HepG2 (cell line): ENCODE data around the gene RBM26. TPM values are rescaled to one million over a fixed set of nuclear protein-coding genes. Genes with fewer than 3 reads are reported as not detected.

Experiments
- ATAC-seq: fragments of 200-7000 bp; cut with Tn5 transposase; 3 replicates; pipeline ENCODE4 v1.9.1; 2020; ENCODE audit warnings: mild to moderate bottlenecking, moderate library complexity
- BruUV-seq: library from RNA; stranded (reverse); fragments of 400-500 nt; replicated peaks from 2 replicates; lab custom pipeline; 2021; lab: Mats Ljungman, UMichigan
- CTCF ChIA-PET: fragments of 300-600 bp; formaldehyde crosslinking; extraction: SDS; loops from one replicate; lab custom pipeline; 2021; ENCODE audit warnings: low total read pairs, inconsistent platforms, low intra/inter-chr PET ratio; lab: Yijun Ruan, JAX
- POLR2A ChIA-PET: fragments of 350-600 bp; sonication (Branson Sonifier 250); formaldehyde crosslinking; loops from one replicate; lab custom pipeline; 2020; ENCODE audit warnings: antibody characterized with exemption, inconsistent platforms; lab: Yijun Ruan, JAX
- DNase-seq: peaks from one replicate; pipeline ENCODE4 v3.0.0-alpha.2; 2015; ENCODE audit warnings: low spot score
- FAIRE-seq: peaks from 3 replicates; lab custom pipeline; 2011; peaks lifted over from hg19 to GRCh38; lab: Jason Lieb, UNC
- H2AFZ ChIP-seq: one replicate; pipeline ENCODE4 v1.6.1; 2011; ENCODE audit warnings: low read length, inconsistent platforms
- H3K27ac ChIP-seq: fragments of 300-600 bp; 3 replicates; pipeline ENCODE4 v1.8.0; 2011; ENCODE audit warnings: mixed run types, mild to moderate bottlenecking, mixed read lengths, low read length, inconsistent platforms; ENCODE audit not compliant: insufficient read depth; ENCODE audit errors: extremely low read length
- H3K27me3 ChIP-seq, 2 experiments: fragments of 200-600 bp in 1 of 2; 2 replicates in 1 of 2; 3 replicates in 1 of 2; pipeline versions ENCODE4 v1.6.0 to v1.8.0; 2011; ENCODE audit warnings: low read length in 2 of 2, mild to moderate bottlenecking in 2 of 2, moderate library complexity in 2 of 2, inconsistent platforms in 1 of 2; ENCODE audit not compliant: insufficient read depth in 2 of 2, control insufficient read depth in 1 of 2
- H3K36me3 ChIP-seq, 2 experiments: fragments of 200-600 bp in 1 of 2; replicated peaks in 1 of 2; 2 replicates in 1 of 2; 3 replicates in 1 of 2; pipeline versions ENCODE4 v1.5.1 to v1.8.0; 2011; ENCODE audit warnings: low read length in 2 of 2, inconsistent platforms in 1 of 2; ENCODE audit not compliant: insufficient read depth in 2 of 2, control insufficient read depth in 1 of 2
- H3K4me1 ChIP-seq: 2 replicates; pipeline ENCODE4 v1.5.1; 2012; ENCODE audit warnings: low read length, inconsistent platforms; ENCODE audit not compliant: insufficient read depth
- H3K4me2 ChIP-seq: 2 replicates; pipeline ENCODE4 v1.6.0; 2011; ENCODE audit warnings: low read depth, low read length, inconsistent platforms
- H3K4me3 ChIP-seq, 3 experiments: fragments of 200-600 bp in 1 of 3; sonication (generic), shearing (Covaris generic) in 1 of 3; replicated peaks in 1 of 3; 2 replicates each; pipeline ENCODE4 v1.5.1; 2011 to 2016; ENCODE audit warnings: low read length in 3 of 3, inconsistent platforms in 2 of 3, low read depth in 2 of 3, mild to moderate bottlenecking in 2 of 3, control low read depth in 1 of 3, mixed read lengths in 1 of 3; ENCODE audit not compliant: insufficient read depth in 1 of 3
- H3K79me2 ChIP-seq: one replicate; pipeline ENCODE4 v1.6.1; 2011; ENCODE audit warnings: low read length, inconsistent platforms; ENCODE audit not compliant: insufficient read depth
- H3K9ac ChIP-seq: 2 replicates; pipeline ENCODE4 v1.6.0; 2011; ENCODE audit warnings: mild to moderate bottlenecking, low read depth, low read length, inconsistent platforms; ENCODE audit not compliant: insufficient read depth
- H3K9me3 ChIP-seq: 2 replicates; pipeline ENCODE4 v1.5.1; 2012; ENCODE audit warnings: mild to moderate bottlenecking, low read length
- H4K20me1 ChIP-seq: 2 replicates; pipeline ENCODE4 v1.6.0; 2011; ENCODE audit warnings: inconsistent platforms, mild to moderate bottlenecking, low read length, moderate library complexity; ENCODE audit not compliant: insufficient read depth
- HOXA3 ChIP-seq: sonication (generic); formaldehyde crosslinking; IDR thresholded peaks from 2 replicates; pipeline ENCODE4 v1.5.0; 2020; ENCODE audit warnings: missing genetic modification reagents
- MATR3 ChIP-seq: sonication (generic); formaldehyde crosslinking; IDR thresholded peaks from 2 replicates; pipeline ENCODE4 v1.4.0; 2020; ENCODE audit warnings: missing genetic modification reagents
- NFE2L2 ChIP-seq: fragments of 150-350 bp; IDR thresholded peaks from 2 replicates; pipeline ENCODE4 v1.6.1; 2014; ENCODE audit warnings: low read length
- SMAD3 ChIP-seq: sonication (generic); formaldehyde crosslinking; IDR thresholded peaks from 2 replicates; pipeline ENCODE4 v1.4.0; 2020; ENCODE audit warnings: missing genetic modification reagents
- TAF15 ChIP-seq: fragments of 200-400 bp; formaldehyde crosslinking; IDR thresholded peaks from one replicate; pipeline ENCODE4 v1.6.1; 2018; ENCODE audit warnings: mild to moderate bottlenecking, low read depth, low read length; ENCODE audit not compliant: poor library complexity, severe bottlenecking
- TBP ChIP-seq: sonication (generic); formaldehyde crosslinking; IDR thresholded peaks from 2 replicates; pipeline ENCODE4 v1.5.0; 2020; ENCODE audit warnings: missing genetic modification reagents
- YY1 ChIP-seq: IDR thresholded peaks from 2 replicates; pipeline ENCODE4 v1.6.1; 2011; ENCODE audit warnings: low read length, low read depth, moderate library complexity, mild to moderate bottlenecking; ENCODE audit not compliant: insufficient read depth, insufficient replicate concordance
- ZBTB7A ChIP-seq: sonication (generic); formaldehyde crosslinking; IDR thresholded peaks from 2 replicates; pipeline ENCODE4 v1.8.0; 2022; ENCODE audit warnings: mild to moderate bottlenecking, missing genetic modification reagents
- ZFAT ChIP-seq: sonication (generic); formaldehyde crosslinking; conservative IDR thresholded peaks from 2 replicates; pipeline ENCODE4 v1.8.1; 2023; ENCODE audit warnings: missing genetic modification reagents, inconsistent platforms
- ZFP37 ChIP-seq: sonication (generic); formaldehyde crosslinking; IDR thresholded peaks from 2 replicates; pipeline ENCODE4 v1.4.0; 2020; ENCODE audit warnings: missing genetic modification reagents, borderline replicate concordance
- ZFP90 ChIP-seq: sonication (generic); formaldehyde crosslinking; IDR thresholded peaks from 2 replicates; pipeline ENCODE4 v1.8.0; 2022; ENCODE audit warnings: missing genetic modification reagents, mild to moderate bottlenecking, inconsistent platforms, borderline replicate concordance
- ZNF616 ChIP-seq: sonication (generic); formaldehyde crosslinking; IDR thresholded peaks from 2 replicates; pipeline ENCODE4 v1.5.0; 2020; ENCODE audit warnings: low read depth, mild to moderate bottlenecking, missing genetic modification reagents
- ZNF619 ChIP-seq: sonication (generic); formaldehyde crosslinking; IDR thresholded peaks from 2 replicates; pipeline ENCODE4 v1.4.0; 2020; ENCODE audit warnings: mild to moderate bottlenecking, missing genetic modification reagents
- ZNF644 ChIP-seq: IDR thresholded peaks from 2 replicates; pipeline ENCODE4 v1.6.1; 2016; ENCODE audit warnings: low read depth
- WGBS: methylation state at CpG from one replicate; pipeline ENCODE4 v1.1.6; 2017; ENCODE audit warnings: low lambda C conversion rate; 5-methylcytosine and 5-hydroxymethylcytosine counted together
- in situ Hi-C: cut with HindIII; loops from 2 replicates; pipeline ENCODE4 v1.10.0; 2017; ENCODE audit warnings: low pct_unique_long_range_greater_than_20kb; ENCODE audit not compliant: extremely low pct_ligation_motif_present
- intact Hi-C: fragments of 100-400 bp; cut with micrococcal nuclease; formaldehyde crosslinking; loops from one replicate; pipeline ENCODE4 v1.10.0; 2022; ENCODE audit not compliant: unreplicated experiment
- polyA plus RNA-seq, 8 experiments: library from polyadenylated mRNA; depleted of rRNA in 3 of 8; stranded (reverse) in 7 of 8; unstranded in 1 of 8; fragments of >200 nt; fragmentation: Illumina TruSeq in 4 of 8; extraction: Trizol in 4 of 8; gene quantifications; 2 replicates each; pipeline versions ENCODE4 v1.2.1 to v1.2.3, GENCODE V29; 2011 to 2016; ENCODE audit warnings: low read depth in 4 of 8, missing spikeins in 1 of 8, mixed read lengths in 1 of 8; ENCODE audit not compliant: insufficient read depth in 1 of 8
- total RNA-seq, 5 experiments: library from RNA; depleted of rRNA; stranded (reverse); fragments of >200 nt; fragmentation: Illumina TruSeq; extraction: Trizol; gene quantifications; 2 replicates each; pipeline ENCODE4 v1.2.3, GENCODE V29; 2016; ENCODE audit warnings: low read depth in 1 of 5
- TF ChIP-seq, protein P1 (sequence below): sonication (generic); formaldehyde crosslinking; IDR thresholded peaks from 2 replicates; pipeline ENCODE4 v1.9.0; 2021; ENCODE audit warnings: missing genetic modification reagents, mild to moderate bottlenecking, borderline replicate concordance
- TF ChIP-seq, protein P2 (sequence below): sonication (generic); formaldehyde crosslinking; conservative IDR thresholded peaks from 2 replicates; pipeline ENCODE4 v1.8.0; 2022; ENCODE audit warnings: missing genetic modification reagents
- TF ChIP-seq, protein P3 (sequence below): sonication (generic); formaldehyde crosslinking; IDR thresholded peaks from 2 replicates; pipeline ENCODE4 v1.4.0; 2020; ENCODE audit warnings: low read depth, mild to moderate bottlenecking, missing genetic modification reagents

Gene RBM26
- total and polyA plus RNA-seq, 2 of the 13 experiments (the other 11 are each of a cell fraction or from before 2014, with no cell fraction given): 19.4 to 34.4 TPM

DNA sequence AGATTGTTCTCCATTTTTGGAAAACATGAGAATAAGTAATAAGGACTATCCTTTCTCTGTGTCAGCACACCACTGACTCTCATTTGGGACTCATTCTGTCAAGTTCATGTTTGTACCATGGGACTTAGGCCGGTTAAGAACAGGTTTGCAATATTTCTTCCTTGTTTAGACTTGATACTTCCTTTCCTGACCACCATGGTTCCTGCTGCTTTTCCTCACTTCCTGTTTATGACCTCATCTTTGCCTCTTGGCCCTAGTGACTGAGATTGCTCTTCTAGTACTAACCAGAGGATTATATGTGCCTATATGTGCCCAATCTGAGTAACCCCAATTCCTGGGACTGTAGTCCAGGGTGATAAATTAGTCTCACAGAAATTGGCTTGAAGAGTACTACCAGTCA is 42.4 kb upstream of the RBM26 start (continued):
- TF ChIP-seq ZNF619 (CRISPR knock-in tag): no peak
- no peak for TF ChIP-seq ZNF616 (CRISPR knock-in tag)
- no peak for TF ChIP-seq TAF15
- TF ChIP-seq, protein P1, sequence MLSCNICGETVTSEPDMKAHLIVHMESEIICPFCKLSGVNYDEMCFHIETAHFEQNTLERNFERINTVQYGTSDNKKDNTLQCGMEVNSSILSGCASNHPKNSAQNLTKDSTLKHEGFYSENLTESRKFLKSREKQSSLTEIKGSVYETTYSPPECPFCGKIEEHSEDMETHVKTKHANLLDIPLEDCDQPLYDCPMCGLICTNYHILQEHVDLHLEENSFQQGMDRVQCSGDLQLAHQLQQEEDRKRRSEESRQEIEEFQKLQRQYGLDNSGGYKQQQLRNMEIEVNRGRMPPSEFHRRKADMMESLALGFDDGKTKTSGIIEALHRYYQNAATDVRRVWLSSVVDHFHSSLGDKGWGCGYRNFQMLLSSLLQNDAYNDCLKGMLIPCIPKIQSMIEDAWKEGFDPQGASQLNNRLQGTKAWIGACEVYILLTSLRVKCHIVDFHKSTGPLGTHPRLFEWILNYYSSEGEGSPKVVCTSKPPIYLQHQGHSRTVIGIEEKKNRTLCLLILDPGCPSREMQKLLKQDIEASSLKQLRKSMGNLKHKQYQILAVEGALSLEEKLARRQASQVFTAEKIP (CRISPR knock-in tag): no peak
- TF ChIP-seq TBP (CRISPR knock-in tag): no peak
- TF ChIP-seq NFE2L2: no peak
- TF ChIP-seq HOXA3 (CRISPR knock-in tag): no peak
- TF ChIP-seq ZFAT (CRISPR knock-in tag): no peak

DNA sequence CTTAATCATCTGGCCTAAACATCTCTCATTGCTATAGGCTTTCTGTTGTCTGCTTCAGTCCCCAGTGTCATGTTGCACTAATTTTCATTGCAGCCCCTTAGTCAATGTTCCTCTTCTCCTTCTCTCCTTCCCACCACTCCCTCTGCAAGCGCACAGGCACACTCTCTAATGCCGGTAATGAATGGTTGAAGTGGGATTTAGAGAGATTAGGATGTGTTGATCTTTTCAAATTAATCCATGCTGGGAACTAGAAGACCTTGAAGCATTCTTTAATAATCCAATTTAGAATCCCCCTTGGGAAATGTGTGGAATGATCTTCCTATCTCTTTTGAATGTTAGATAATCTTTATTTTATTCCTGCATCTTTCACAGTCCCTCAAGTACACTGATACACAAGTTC is 41.7 kb upstream of the RBM26 start:
- POLR2A ChIA-PET: no interaction called here
- FAIRE-seq (no peak), DNase-seq (no peak), ATAC-seq (no peak)
- intact Hi-C loops: no loop called here
- Histone ChIP-seq H3K4me3 (no peak overlapping the region), H3K79me2 (no peaks in the 10 kb centered on the region), H3K36me3 (no peaks in the 10 kb centered on the region), H3K4me1 (peaks cover 5% of the 10 kb centered on the region; the same call in 1 of the 2 replicates), H3K4me2 (no peak overlapping the region), H3K27ac (no peak overlapping the region), H3K9ac (no peak overlapping the region), H3K27me3 (no peaks in the 10 kb centered on the region), H4K20me1 (no peaks in the 10 kb centered on the region), H2AFZ (no peak overlapping the region), H3K9me3 (no peaks in the 10 kb centered on the region)
- in situ Hi-C loops: no loop called here
- TF ChIP-seq ZFP37 (no peak), ZFP90 (CRISPR knock-in tag) (no peak), SMAD3 (CRISPR knock-in tag) (no peak), MATR3 (CRISPR knock-in tag) (no peak), YY1 (no peak), ZNF644 (CRISPR knock-in tag) (no peak), ZBTB7A (CRISPR knock-in tag) (no peak)
- TF ChIP-seq, protein P2, sequence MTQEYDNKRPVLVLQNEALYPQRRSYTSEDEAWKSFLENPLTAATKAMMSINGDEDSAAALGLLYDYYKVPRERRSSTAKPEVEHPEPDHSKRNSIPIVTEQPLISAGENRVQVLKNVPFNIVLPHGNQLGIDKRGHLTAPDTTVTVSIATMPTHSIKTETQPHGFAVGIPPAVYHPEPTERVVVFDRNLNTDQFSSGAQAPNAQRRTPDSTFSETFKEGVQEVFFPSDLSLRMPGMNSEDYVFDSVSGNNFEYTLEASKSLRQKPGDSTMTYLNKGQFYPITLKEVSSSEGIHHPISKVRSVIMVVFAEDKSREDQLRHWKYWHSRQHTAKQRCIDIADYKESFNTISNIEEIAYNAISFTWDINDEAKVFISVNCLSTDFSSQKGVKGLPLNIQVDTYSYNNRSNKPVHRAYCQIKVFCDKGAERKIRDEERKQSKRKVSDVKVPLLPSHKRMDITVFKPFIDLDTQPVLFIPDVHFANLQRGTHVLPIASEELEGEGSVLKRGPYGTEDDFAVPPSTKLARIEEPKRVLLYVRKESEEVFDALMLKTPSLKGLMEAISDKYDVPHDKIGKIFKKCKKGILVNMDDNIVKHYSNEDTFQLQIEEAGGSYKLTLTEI: no peak
- TF ChIP-seq, protein P3, sequence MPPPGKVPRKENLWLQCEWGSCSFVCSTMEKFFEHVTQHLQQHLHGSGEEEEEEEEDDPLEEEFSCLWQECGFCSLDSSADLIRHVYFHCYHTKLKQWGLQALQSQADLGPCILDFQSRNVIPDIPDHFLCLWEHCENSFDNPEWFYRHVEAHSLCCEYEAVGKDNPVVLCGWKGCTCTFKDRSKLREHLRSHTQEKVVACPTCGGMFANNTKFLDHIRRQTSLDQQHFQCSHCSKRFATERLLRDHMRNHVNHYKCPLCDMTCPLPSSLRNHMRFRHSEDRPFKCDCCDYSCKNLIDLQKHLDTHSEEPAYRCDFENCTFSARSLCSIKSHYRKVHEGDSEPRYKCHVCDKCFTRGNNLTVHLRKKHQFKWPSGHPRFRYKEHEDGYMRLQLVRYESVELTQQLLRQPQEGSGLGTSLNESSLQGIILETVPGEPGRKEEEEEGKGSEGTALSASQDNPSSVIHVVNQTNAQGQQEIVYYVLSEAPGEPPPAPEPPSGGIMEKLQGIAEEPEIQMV (CRISPR knock-in tag): no peak
- no TSS peak for BruUV-seq
- WGBS: 92% methylated on average over 2 of the region's 2 CpGs
- CTCF ChIA-PET: no interaction called here
